ENCODE data around the gene LGALS9. TPM values are rescaled to one million over a fixed set of nuclear protein-coding genes. Genes with fewer than 3 reads are reported as not detected.

Gene LGALS9
- total RNA-seq, 1 donor from 2014 or later = 9.4 TPM

- no peaks in the 10 kb centered on the region for H3K27me3 Mint-ChIP-seq (ENCODE audit: low read depth, unreplicated experiment)
- TF ChIP-seq CTCF (IDR thresholded peaks at IDR 0.05; ENCODE audit: insufficient read depth, low read depth, low read length) (peak; percentile 31), EZH2 (IDR thresholded peaks at IDR 0.05; ENCODE audit: insufficient read depth, low read length) (no peak)
- H3K36me3 ChIP-seq (ENCODE audit: insufficient read depth, low read length) = peaks cover 25% of the 10 kb centered on the region
- peaks cover 43% of the 10 kb centered on the region for H3K36me3 Mint-ChIP-seq (ENCODE audit: low read depth, unreplicated experiment)
- H3K4me2 ChIP-seq (ENCODE audit: low read length) = no peak overlapping the region
- no peak overlapping the region for H3K9ac ChIP-seq (ENCODE audit: low read length)
- peaks cover 23% of the 10 kb centered on the region for H4K20me1 ChIP-seq (ENCODE audit: insufficient read depth, low read length)
- DNase-seq (ENCODE audit: low read depth) (no peak), FAIRE-seq (no peak)
- H3K4me3 Mint-ChIP-seq (ENCODE audit: unreplicated experiment) = no peak overlapping the region
- H3K27ac ChIP-seq (ENCODE audit: low read depth, low read length) = no peak overlapping the region
- no peaks in the 10 kb centered on the region for H3K27me3 ChIP-seq (ENCODE audit: insufficient read depth, low read length)
- no peak overlapping the region for H2AFZ ChIP-seq (ENCODE audit: low read depth, low read length)
- H3K9me3 ChIP-seq (ENCODE audit: insufficient read depth, low read depth, low read length) = no peaks in the 10 kb centered on the region
- H3K4me1 ChIP-seq (ENCODE audit: insufficient read depth, low read length) = no peaks in the 10 kb centered on the region
- H3K4me1 Mint-ChIP-seq (ENCODE audit: low read depth, unreplicated experiment) = peaks cover 5% of the 10 kb centered on the region
- no peaks in the 10 kb centered on the region for H3K79me2 ChIP-seq (ENCODE audit: insufficient read depth, low read length)
- no peaks in the 10 kb centered on the region for H3K9me3 Mint-ChIP-seq (ENCODE audit: unreplicated experiment)
- no peak overlapping the region for H3K4me3 ChIP-seq (ENCODE audit: insufficient read depth, low read depth, low read length)
- no peak overlapping the region for H3K27ac Mint-ChIP-seq (ENCODE audit: unreplicated experiment)
These were observed 21.2 kb upstream of the LGALS9 start for GRCh38 chr17:27609611-27610303.

GRCh38 chr17:27610304-27610677 is 20.7 kb upstream of the LGALS9 start:
- no peak overlapping the region for H3K27ac Mint-ChIP-seq (ENCODE audit: unreplicated experiment)
- Histone ChIP-seq H3K4me2 (ENCODE audit: low read length) (no peak overlapping the region), H3K79me2 (ENCODE audit: insufficient read depth, low read length) (no peaks in the 10 kb centered on the region), H3K27me3 (ENCODE audit: insufficient read depth, low read length) (no peaks in the 10 kb centered on the region), H3K4me1 (ENCODE audit: insufficient read depth, low read length) (no peaks in the 10 kb centered on the region), H3K9me3 (ENCODE audit: insufficient read depth, low read depth, low read length) (no peaks in the 10 kb centered on the region), H3K4me3 (ENCODE audit: insufficient read depth, low read depth, low read length) (no peak overlapping the region), H3K36me3 (ENCODE audit: insufficient read depth, low read length) (peaks cover 24% of the 10 kb centered on the region), H3K27ac (ENCODE audit: low read depth, low read length) (no peak overlapping the region), H2AFZ (ENCODE audit: low read depth, low read length) (no peak overlapping the region), H3K9ac (ENCODE audit: low read length) (no peak overlapping the region), H4K20me1 (ENCODE audit: insufficient read depth, low read length) (peaks cover 23% of the 10 kb centered on the region)
- DNase-seq (ENCODE audit: low read depth) (no peak), FAIRE-seq (no peak)
- no peaks in the 10 kb centered on the region for H3K9me3 Mint-ChIP-seq (ENCODE audit: unreplicated experiment)
- H3K4me3 Mint-ChIP-seq (ENCODE audit: unreplicated experiment) = no peak overlapping the region
- peaks cover 5% of the 10 kb centered on the region for H3K4me1 Mint-ChIP-seq (ENCODE audit: low read depth, unreplicated experiment)
- TF ChIP-seq EZH2 (IDR thresholded peaks at IDR 0.05; ENCODE audit: insufficient read depth, low read length) (no peak), CTCF (IDR thresholded peaks at IDR 0.05; ENCODE audit: insufficient read depth, low read depth, low read length) (no peak)
- no peaks in the 10 kb centered on the region for H3K27me3 Mint-ChIP-seq (ENCODE audit: low read depth, unreplicated experiment)
- peaks cover 39% of the 10 kb centered on the region for H3K36me3 Mint-ChIP-seq (ENCODE audit: low read depth, unreplicated experiment)

GRCh38 chr17:27612160-27612770 is 18.7 kb upstream of the LGALS9 start:
- Histone ChIP-seq H3K27me3 (ENCODE audit: insufficient read depth, low read length) (no peaks in the 10 kb centered on the region), H3K27ac (ENCODE audit: low read depth, low read length) (no peak overlapping the region), H3K9me3 (ENCODE audit: insufficient read depth, low read depth, low read length) (no peaks in the 10 kb centered on the region), H3K36me3 (ENCODE audit: insufficient read depth, low read length) (peaks cover 31% of the 10 kb centered on the region), H4K20me1 (ENCODE audit: insufficient read depth, low read length) (peaks cover 28% of the 10 kb centered on the region), H3K79me2 (ENCODE audit: insufficient read depth, low read length) (no peaks in the 10 kb centered on the region), H2AFZ (ENCODE audit: low read depth, low read length) (no peak overlapping the region), H3K4me2 (ENCODE audit: low read length) (no peak overlapping the region), H3K4me3 (ENCODE audit: insufficient read depth, low read depth, low read length) (no peak overlapping the region), H3K9ac (ENCODE audit: low read length) (no peak overlapping the region), H3K4me1 (ENCODE audit: insufficient read depth, low read length) (no peaks in the 10 kb centered on the region)
- peaks cover 38% of the 10 kb centered on the region for H3K36me3 Mint-ChIP-seq (ENCODE audit: low read depth, unreplicated experiment)
- H3K27me3 Mint-ChIP-seq (ENCODE audit: low read depth, unreplicated experiment) = no peaks in the 10 kb centered on the region
- H3K9me3 Mint-ChIP-seq (ENCODE audit: unreplicated experiment) = no peaks in the 10 kb centered on the region
- no peak for DNase-seq (ENCODE audit: low read depth)
- TF ChIP-seq CTCF (IDR thresholded peaks at IDR 0.05; ENCODE audit: insufficient read depth, low read depth, low read length) = no peak
- no peak for TF ChIP-seq EZH2 (IDR thresholded peaks at IDR 0.05; ENCODE audit: insufficient read depth, low read length)
- H3K4me3 Mint-ChIP-seq (ENCODE audit: unreplicated experiment) = no peak overlapping the region
- H3K27ac Mint-ChIP-seq (ENCODE audit: unreplicated experiment) = no peak overlapping the region
- peaks cover 10% of the 10 kb centered on the region for H3K4me1 Mint-ChIP-seq (ENCODE audit: low read depth, unreplicated experiment)
- no peak for FAIRE-seq
